Uterine smooth muscle cell (primary cell): ENCODE results near the gene USP27X. TPM values are rescaled to one million over a fixed set of nuclear protein-coding genes. Genes with fewer than 3 reads are reported as not detected.

ENCODE experiments used
- total RNA-seq: library from RNA; depleted of rRNA; stranded (reverse); fragments of >200 nt; gene quantifications from 2 replicates; pipeline ENCODE4 v1.2.3, GENCODE V29; 2014

The USP27X gene
- 2.7 and 3.4 TPM in 2 replicates for total RNA-seq

DNA sequence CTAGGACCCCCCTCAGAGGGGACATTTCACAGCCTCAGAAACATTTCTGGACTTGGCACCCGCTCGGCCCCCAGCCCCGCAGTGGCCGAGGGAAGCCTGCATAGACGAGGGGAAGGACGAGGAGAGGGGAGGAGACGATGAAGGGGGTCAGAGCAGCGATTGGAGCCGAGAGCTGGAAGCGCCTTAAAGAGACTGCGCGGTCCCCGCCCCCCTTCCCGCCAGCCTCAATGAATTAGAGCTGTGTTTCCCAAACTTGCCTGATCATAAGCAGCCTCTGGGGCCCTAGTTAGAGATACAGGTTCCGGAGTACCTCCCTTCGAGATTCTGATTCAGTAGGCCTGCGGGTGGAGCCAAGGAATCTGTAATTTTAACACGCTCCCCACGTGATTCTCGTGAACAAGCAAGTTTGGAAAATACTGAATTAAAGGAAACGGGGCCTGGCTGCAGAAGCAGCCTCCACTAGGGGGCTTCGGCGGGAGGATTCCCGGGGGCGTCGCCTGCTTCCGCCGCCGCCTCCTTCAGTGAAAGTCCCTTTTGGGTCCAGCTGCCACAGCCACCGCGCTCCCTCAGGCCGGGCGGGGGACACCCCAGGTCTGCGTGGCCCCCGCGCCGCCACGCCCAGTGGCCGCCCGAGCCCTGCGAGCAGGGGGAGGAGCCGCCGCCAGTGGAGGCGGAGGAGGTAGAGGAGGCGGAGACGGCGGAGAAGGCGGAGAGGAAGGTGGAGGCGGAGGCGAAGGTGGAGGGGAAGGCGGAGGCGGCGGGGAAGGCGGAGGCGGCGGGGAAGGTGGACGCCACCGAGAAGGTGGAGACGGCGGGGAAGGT is at the start of gene USP27X:
Gene USP27X, plus strand, starts transcription at position 651 of the 822 bp plus-strand sequence. CDS start 824 bp downstream, outside the sequence.

DNA sequence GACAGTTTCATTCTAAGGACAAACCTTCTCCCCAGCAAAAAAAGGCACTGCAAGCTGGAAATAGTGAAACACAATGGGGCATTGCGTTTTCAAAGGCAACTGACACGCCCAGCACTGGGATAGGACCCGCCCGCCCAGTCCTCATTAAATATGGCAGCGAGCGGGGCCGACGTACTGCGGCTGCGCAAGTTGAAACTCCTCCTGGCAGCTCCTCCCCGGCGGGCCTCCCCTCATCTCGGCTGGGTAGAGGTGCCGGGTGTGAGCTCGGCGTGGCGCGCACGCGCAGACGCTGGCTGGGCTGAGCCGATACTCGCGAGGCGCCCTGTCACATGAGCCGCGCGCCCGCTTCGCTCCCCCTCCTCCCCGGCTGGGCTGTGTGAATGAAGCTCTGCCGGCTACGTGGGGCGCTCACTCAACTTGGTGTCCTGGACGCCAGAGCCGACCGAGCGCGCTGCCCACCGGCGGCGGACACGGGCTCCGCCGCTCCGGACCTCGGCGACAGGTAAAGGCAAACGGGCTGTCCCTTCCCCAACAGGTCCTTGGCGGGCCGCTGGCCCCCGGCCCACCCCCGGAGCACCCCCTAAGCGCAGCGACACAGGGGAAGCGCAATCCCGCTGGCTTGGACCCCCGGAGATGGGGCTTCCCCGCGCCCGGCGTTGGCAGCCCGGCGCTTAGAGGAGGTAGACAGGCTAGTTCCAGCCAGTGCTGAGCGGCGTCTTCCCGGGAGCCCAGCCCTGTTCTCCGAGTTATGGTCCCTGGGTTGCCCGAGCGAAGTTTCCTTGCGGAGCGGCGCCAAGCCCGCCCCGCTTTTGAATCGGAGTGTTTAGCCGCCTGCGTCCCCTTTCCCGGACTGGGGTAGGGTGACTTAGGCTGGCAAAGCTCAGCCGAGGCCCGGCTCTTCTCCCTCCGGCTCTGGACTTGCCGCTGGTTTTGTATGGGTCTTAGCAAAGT is 43.3 kb downstream of the USP27X start, which contains the start of gene CLCN5:
Gene CLCN5, plus strand, starts transcription at position 306 of the 951 bp plus-strand sequence. CDS start 2,703 bp downstream, outside the sequence.

Other genes with a start within 250 kb of the USP27X start
- not detected in 2 replicates for gene PAGE1, start 183.5 kb upstream of the USP27X start, total RNA-seq
- not detected in 2 replicates for gene PAGE4, start 50.2 kb upstream of the USP27X start, total RNA-seq
- 7.1 and 8.4 TPM in 2 replicates for gene CLCN5, start 43.1 kb downstream of the USP27X start, total RNA-seq